NCI-H524 treated with DMSO at 0.1 percent for 48 hours (cell line): ENCODE results near the gene C1orf50.
A peak's percentile ranks its signal among the peaks of the same experiment; 100 is the strongest.
"Not testable (repeated sequence)": the region's sequence is repeated elsewhere in the genome, so short reads cannot be mapped to it uniquely, and the experiment has no call there.

Experiments
- DNase-seq: peaks from one replicate; lab custom pipeline; 2025; lab: John Stamatoyannopoulos, UW

C1orf50 gene

GRCh38 chr1:42801832-42802473 is 34.9 kb downstream of the C1orf50 start:
- no peak for DNase-seq

GRCh38 chr1:42806171-42806570 is 39.1 kb downstream of the C1orf50 start:
- DNase-seq = no peak

- no peak for DNase-seq
Measured at GRCh38 chr1:42806593-42806992, 39.5 kb downstream of the C1orf50 start.

GRCh38 chr1:42807056-42807668 is 40.1 kb downstream of the C1orf50 start:
- DNase-seq = peak; percentile 98

- not testable (repeated sequence) for DNase-seq
Measured at GRCh38 chr1:42814815-42815214, 47.8 kb downstream of the C1orf50 start.

- no peak for DNase-seq
Measured at GRCh38 chr1:42815941-42816584, 49.0 kb downstream of the C1orf50 start.

- no peak for DNase-seq
Measured at GRCh38 chr1:42816585-42817439, 49.8 kb downstream of the C1orf50 start, which contains the start of the genes ERMAP and SVBP. Gene ERMAP (plus strand): TSS chr1:42817122. CDS start chr1:42830449, 13,327 bp downstream. Gene SVBP (minus strand): TSS chr1:42817397. CDS start chr1:42816544, 853 bp downstream.

GRCh38 chr1:42817440-42817767 is 50.4 kb downstream of the C1orf50 start:
- DNase-seq = no peak

GRCh38 chr1:42817976-42818375 is 50.9 kb downstream of the C1orf50 start:
- DNase-seq = no peak

GRCh38 chr1:42820813-42821212 is 53.8 kb downstream of the C1orf50 start:
- DNase-seq = no peak

- no peak for DNase-seq
Measured at GRCh38 chr1:42821690-42822089, 54.6 kb downstream of the C1orf50 start.

GRCh38 chr1:42822800-42823392 is 55.8 kb downstream of the C1orf50 start:
- DNase-seq = no peak

GRCh38 chr1:42824481-42825035 is 57.5 kb downstream of the C1orf50 start:
- no peak for DNase-seq

GRCh38 chr1:42825036-42825851 is 58.2 kb downstream of the C1orf50 start:
- no peak for DNase-seq
